WTC11 (cell line): ENCODE measurements around the gene CNPY1. TPM values are rescaled to one million over a fixed set of nuclear protein-coding genes. Genes with fewer than 3 reads are reported as not detected.

Experiments
- ATAC-seq: fragments of 200-7000 bp; cut with Tn5 transposase; 2 replicates; pipeline ENCODE4 v1.10.0; 2021; ENCODE audit warnings: mild to moderate bottlenecking, moderate library complexity
- CTCF ChIA-PET: fragments of 300-600 bp; sonication (Branson Sonifier 250); formaldehyde crosslinking; loops from one replicate; lab custom pipeline; 2021; ENCODE audit warnings: antibody characterized with exemption; lab: Charles Lee
- POLR2A ChIA-PET: fragments of 350-600 bp; sonication (Branson Sonifier 250); formaldehyde crosslinking; loops from one replicate; lab custom pipeline; 2021; ENCODE audit warnings: antibody characterized with exemption; lab: Charles Lee
- DNase-seq: peaks from one replicate; pipeline ENCODE4 v3.0.0; 2021; ENCODE audit warnings: low spot score
- H3K27ac Mint-ChIP-seq: 2 replicates; pipeline ENCODE4 v1.8.0; 2021; ENCODE audit warnings: mixed read lengths
- H3K27me3 Mint-ChIP-seq: 2 replicates; pipeline ENCODE4 v1.8.0; 2021; ENCODE audit warnings: low read depth, mild to moderate bottlenecking, moderate library complexity, mixed read lengths
- H3K36me3 Mint-ChIP-seq: 2 replicates; pipeline ENCODE4 v1.8.0; 2021; ENCODE audit warnings: mixed read lengths
- H3K4me1 Mint-ChIP-seq: 2 replicates; pipeline ENCODE4 v1.8.0; 2022; ENCODE audit warnings: mixed read lengths
- H3K4me3 Mint-ChIP-seq: 2 replicates; pipeline ENCODE4 v1.8.0; 2021; ENCODE audit warnings: mild to moderate bottlenecking, moderate library complexity, mixed read lengths
- H3K9me3 Mint-ChIP-seq: 2 replicates; pipeline ENCODE4 v1.8.0; 2021; ENCODE audit warnings: mixed read lengths
- CREB1 ChIP-seq: sonication (generic); formaldehyde crosslinking; IDR thresholded peaks from 2 replicates; pipeline ENCODE4 v1.8.0; 2023; ENCODE audit warnings: mild to moderate bottlenecking, missing genetic modification reagents
- EMX1 ChIP-seq: fragments of 250-450 bp; sonication (Bioruptor Pico); IDR thresholded peaks from 2 replicates; pipeline ENCODE4 v1.8.0; 2021; ENCODE audit warnings: mild to moderate bottlenecking
- FOXJ3 ChIP-seq: sonication (generic); formaldehyde crosslinking; IDR thresholded peaks from 2 replicates; pipeline ENCODE4 v1.9.0; 2021; ENCODE audit warnings: missing genetic modification reagents, mild to moderate bottlenecking, borderline replicate concordance
- FOXP1 ChIP-seq: sonication (generic); formaldehyde crosslinking; IDR thresholded peaks from 2 replicates; pipeline ENCODE4 v1.8.0; 2022; ENCODE audit warnings: missing genetic modification reagents, mild to moderate bottlenecking, moderate library complexity, borderline replicate concordance
- GABPB1 ChIP-seq: sonication (generic); formaldehyde crosslinking; IDR thresholded peaks from 2 replicates; pipeline ENCODE4 v1.8.1; 2023; ENCODE audit warnings: mild to moderate bottlenecking, missing genetic modification reagents
- JAZF1 ChIP-seq: fragments of 250-450 bp; sonication (Bioruptor Pico); IDR thresholded peaks from 2 replicates; pipeline ENCODE4 v1.9.0; 2021; ENCODE audit warnings: moderate library complexity, mild to moderate bottlenecking, inconsistent platforms
- MXD4 ChIP-seq: fragments of 250-450 bp; sonication (Bioruptor Pico); IDR thresholded peaks from 2 replicates; pipeline ENCODE4 v1.8.0; 2021; ENCODE audit warnings: mild to moderate bottlenecking, moderate library complexity, borderline replicate concordance
- NFATC4 ChIP-seq: fragments of 250-450 bp; sonication (Bioruptor Pico); IDR thresholded peaks from 2 replicates; pipeline ENCODE4 v1.9.0; 2021; ENCODE audit warnings: mild to moderate bottlenecking
- NFE2L1 ChIP-seq: sonication (generic); formaldehyde crosslinking; IDR thresholded peaks from 2 replicates; pipeline ENCODE4 v1.8.1; 2023; ENCODE audit warnings: missing genetic modification reagents
- NR3C1 ChIP-seq: sonication (generic); formaldehyde crosslinking; conservative IDR thresholded peaks from 2 replicates; pipeline ENCODE4 v1.8.1; 2023; ENCODE audit warnings: low read depth, mild to moderate bottlenecking, missing genetic modification reagents
- PRRX2 ChIP-seq: fragments of 250-450 bp; sonication (Bioruptor Pico); IDR thresholded peaks from 2 replicates; pipeline ENCODE4 v1.8.0; 2021; ENCODE audit warnings: mild to moderate bottlenecking
- RORB ChIP-seq: fragments of 250-450 bp; sonication (Bioruptor Pico); IDR thresholded peaks from 2 replicates; pipeline ENCODE4 v1.9.0; 2021; ENCODE audit warnings: mild to moderate bottlenecking
- SMAD3 ChIP-seq: sonication (generic); formaldehyde crosslinking; IDR thresholded peaks from 2 replicates; pipeline ENCODE4 v1.8.0; 2022; ENCODE audit warnings: missing genetic modification reagents, mild to moderate bottlenecking, borderline replicate concordance
- SOX15 ChIP-seq: fragments of 250-450 bp; sonication (Bioruptor Pico); IDR thresholded peaks from 2 replicates; pipeline ENCODE4 v1.9.0; 2021; ENCODE audit warnings: mild to moderate bottlenecking
- SP1 ChIP-seq: sonication (generic); formaldehyde crosslinking; conservative IDR thresholded peaks from 2 replicates; pipeline ENCODE4 v1.8.1; 2022; ENCODE audit warnings: missing genetic modification reagents
- ZNF138 ChIP-seq: sonication (generic); formaldehyde crosslinking; conservative IDR thresholded peaks from 2 replicates; pipeline ENCODE4 v1.8.1; 2022; ENCODE audit warnings: mild to moderate bottlenecking, moderate library complexity, missing genetic modification reagents
- ZNF263 ChIP-seq: sonication (generic); formaldehyde crosslinking; IDR thresholded peaks from 2 replicates; pipeline ENCODE4 v1.8.1; 2022; ENCODE audit warnings: low read depth, mild to moderate bottlenecking, moderate library complexity, missing genetic modification reagents
- ZNF396 ChIP-seq: fragments of 250-450 bp; sonication (Bioruptor Pico); IDR thresholded peaks from 2 replicates; pipeline ENCODE4 v1.8.0; 2021; ENCODE audit warnings: mild to moderate bottlenecking, moderate library complexity, borderline replicate concordance
- ZNF671 ChIP-seq: fragments of 250-450 bp; sonication (Bioruptor Pico); IDR thresholded peaks from 2 replicates; pipeline ENCODE4 v1.8.0; 2021; ENCODE audit warnings: mild to moderate bottlenecking
- total RNA-seq: library from RNA; stranded (reverse); gene quantifications from 3 replicates; pipeline ENCODE4 v1.2.3, GENCODE V29; 2021
- TF ChIP-seq, protein P1 (sequence below): sonication (generic); formaldehyde crosslinking; IDR thresholded peaks from 2 replicates; pipeline ENCODE4 v1.8.1; 2022; ENCODE audit warnings: missing genetic modification reagents, borderline replicate concordance
- TF ChIP-seq, protein P2 (sequence below): sonication (generic); formaldehyde crosslinking; IDR thresholded peaks from 2 replicates; pipeline ENCODE4 v1.8.1; 2022; ENCODE audit warnings: mild to moderate bottlenecking, missing genetic modification reagents, moderate library complexity, borderline replicate concordance
- TF ChIP-seq, protein P3 (sequence below): sonication (generic); formaldehyde crosslinking; IDR thresholded peaks from 2 replicates; pipeline ENCODE4 v1.8.0; 2022; ENCODE audit warnings: mild to moderate bottlenecking, missing genetic modification reagents
- TF ChIP-seq, protein P4 (sequence below): fragments of 250-450 bp; sonication (Bioruptor Pico); IDR thresholded peaks from 2 replicates; pipeline ENCODE4 v1.9.0; 2021; ENCODE audit warnings: moderate library complexity, mild to moderate bottlenecking, inconsistent platforms, borderline replicate concordance
- TF ChIP-seq, protein P5 (sequence below): fragments of 250-450 bp; sonication (Bioruptor Pico); IDR thresholded peaks from 2 replicates; pipeline ENCODE4 v2.1.2; 2022; ENCODE audit warnings: mild to moderate bottlenecking, moderate library complexity
- TF ChIP-seq, protein P6 (sequence below): sonication (generic); formaldehyde crosslinking; IDR thresholded peaks from 2 replicates; pipeline ENCODE4 v1.8.1; 2023; ENCODE audit warnings: mild to moderate bottlenecking, missing genetic modification reagents, moderate library complexity

Gene CNPY1
- total RNA-seq, 1 experiment from 2014 or later, result 0.09 TPM

DNA sequence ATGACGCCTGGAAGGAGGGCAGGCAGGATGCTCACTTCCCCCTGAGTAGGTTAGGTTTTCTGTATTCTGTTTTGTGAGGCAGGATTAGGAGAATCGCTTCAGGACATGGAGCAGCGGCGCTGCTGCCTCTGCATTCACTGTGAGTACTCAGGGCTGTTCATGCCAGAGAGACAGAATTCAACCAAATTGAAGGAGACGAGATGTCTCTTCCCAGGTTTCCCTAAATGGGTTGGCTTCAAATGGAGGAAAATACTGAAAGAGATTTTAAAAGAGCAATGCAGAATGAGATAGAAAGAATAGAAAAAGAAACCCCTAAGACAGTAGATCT lies 21.9 kb upstream of the CNPY1 start (continued):
- no peak for TF ChIP-seq ZNF671 (CRISPR knock-in tag)

DNA sequence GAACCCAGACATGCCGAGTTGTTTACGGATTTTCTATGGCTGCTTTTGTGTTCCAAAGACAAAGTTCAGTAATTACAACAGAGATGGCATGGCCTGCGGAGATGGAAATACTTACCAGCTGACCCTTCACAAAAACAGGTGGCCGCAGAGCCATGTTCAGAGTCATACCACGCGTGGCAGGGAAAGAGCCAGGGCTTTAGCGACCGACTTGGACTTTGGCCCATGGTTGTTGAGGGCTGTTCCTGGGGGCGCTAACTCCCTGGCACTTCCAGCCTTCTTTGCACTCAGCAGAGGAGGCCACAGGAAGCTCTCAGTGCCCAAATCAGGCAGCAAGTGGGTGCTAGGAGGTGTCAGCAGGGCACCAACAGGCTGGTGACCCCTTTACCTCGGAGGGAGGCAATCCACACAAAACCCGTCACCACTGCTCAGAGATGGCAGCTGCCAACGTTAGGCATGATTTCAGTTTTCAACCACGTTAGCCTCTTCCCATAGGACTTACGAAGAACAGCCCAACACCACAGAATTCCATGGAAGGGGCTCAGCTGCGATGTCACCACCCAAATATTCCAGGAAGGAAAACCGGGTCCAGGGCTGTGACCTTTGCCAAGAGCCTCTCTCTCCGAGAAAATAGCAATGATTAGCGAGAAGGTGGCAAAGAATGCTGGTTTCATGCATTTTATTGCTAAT lies 21.4 kb upstream of the CNPY1 start:
- H3K36me3 Mint-ChIP-seq, result no peaks in the 10 kb centered on the region
- no peak overlapping the region for H3K27ac Mint-ChIP-seq
- ChIA-PET POLR2A (no interaction called here), CTCF (interaction anchor here (0.5 to 1.1 kb wide), 2 partner anchors 31 to 227 kb away, joined by 3 to 7 read pairs; no protein-coding TSS in a partner anchor)
- ATAC-seq, result no peak
- peaks cover 15% of the 10 kb centered on the region for H3K4me1 Mint-ChIP-seq
- TF ChIP-seq SP1, result no peak
- no peak for TF ChIP-seq NR3C1
- no peak for TF ChIP-seq RORB (CRISPR knock-in tag)
- TF ChIP-seq, protein P1, sequence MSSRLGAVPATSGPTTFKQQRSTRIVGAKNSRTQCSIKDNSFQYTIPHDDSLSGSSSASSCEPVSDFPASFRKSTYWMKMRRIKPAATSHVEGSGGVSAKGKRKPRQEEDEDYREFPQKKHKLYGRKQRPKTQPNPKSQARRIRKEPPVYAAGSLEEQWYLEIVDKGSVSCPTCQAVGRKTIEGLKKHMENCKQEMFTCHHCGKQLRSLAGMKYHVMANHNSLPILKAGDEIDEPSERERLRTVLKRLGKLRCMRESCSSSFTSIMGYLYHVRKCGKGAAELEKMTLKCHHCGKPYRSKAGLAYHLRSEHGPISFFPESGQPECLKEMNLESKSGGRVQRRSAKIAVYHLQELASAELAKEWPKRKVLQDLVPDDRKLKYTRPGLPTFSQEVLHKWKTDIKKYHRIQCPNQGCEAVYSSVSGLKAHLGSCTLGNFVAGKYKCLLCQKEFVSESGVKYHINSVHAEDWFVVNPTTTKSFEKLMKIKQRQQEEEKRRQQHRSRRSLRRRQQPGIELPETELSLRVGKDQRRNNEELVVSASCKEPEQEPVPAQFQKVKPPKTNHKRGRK (CRISPR knock-in tag), result no peak
- TF ChIP-seq, protein P2, sequence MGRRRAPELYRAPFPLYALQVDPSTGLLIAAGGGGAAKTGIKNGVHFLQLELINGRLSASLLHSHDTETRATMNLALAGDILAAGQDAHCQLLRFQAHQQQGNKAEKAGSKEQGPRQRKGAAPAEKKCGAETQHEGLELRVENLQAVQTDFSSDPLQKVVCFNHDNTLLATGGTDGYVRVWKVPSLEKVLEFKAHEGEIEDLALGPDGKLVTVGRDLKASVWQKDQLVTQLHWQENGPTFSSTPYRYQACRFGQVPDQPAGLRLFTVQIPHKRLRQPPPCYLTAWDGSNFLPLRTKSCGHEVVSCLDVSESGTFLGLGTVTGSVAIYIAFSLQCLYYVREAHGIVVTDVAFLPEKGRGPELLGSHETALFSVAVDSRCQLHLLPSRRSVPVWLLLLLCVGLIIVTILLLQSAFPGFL (CRISPR knock-in tag), result no peak
- no peak for TF ChIP-seq SMAD3
- no peak for TF ChIP-seq MXD4 (CRISPR knock-in tag)
- TF ChIP-seq EMX1 (CRISPR knock-in tag), result no peak
- no peak for TF ChIP-seq NFATC4
- TF ChIP-seq, protein P3, sequence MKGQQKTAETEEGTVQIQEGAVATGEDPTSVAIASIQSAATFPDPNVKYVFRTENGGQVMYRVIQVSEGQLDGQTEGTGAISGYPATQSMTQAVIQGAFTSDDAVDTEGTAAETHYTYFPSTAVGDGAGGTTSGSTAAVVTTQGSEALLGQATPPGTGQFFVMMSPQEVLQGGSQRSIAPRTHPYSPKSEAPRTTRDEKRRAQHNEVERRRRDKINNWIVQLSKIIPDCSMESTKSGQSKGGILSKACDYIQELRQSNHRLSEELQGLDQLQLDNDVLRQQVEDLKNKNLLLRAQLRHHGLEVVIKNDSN (CRISPR knock-in tag), result no peak
- no peak for TF ChIP-seq PRRX2 (CRISPR knock-in tag)
- no peak for TF ChIP-seq CREB1 (CRISPR knock-in tag)
- TF ChIP-seq, protein P4, sequence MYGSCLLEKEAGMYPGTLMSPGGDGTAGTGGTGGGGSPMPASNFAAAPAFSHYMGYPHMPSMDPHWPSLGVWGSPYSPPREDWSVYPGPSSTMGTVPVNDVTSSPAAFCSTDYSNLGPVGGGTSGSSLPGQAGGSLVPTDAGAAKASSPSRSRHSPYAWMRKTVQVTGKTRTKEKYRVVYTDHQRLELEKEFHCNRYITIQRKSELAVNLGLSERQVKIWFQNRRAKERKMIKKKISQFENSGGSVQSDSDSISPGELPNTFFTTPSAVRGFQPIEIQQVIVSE (CRISPR knock-in tag), result no peak
- TF ChIP-seq NFE2L1 (CRISPR knock-in tag), result no peak
- no peak for TF ChIP-seq ZNF396 (CRISPR knock-in tag)
- no peak for TF ChIP-seq FOXP1 (CRISPR knock-in tag)
- no peak for TF ChIP-seq GABPB1 (CRISPR knock-in tag)
- H3K4me3 Mint-ChIP-seq, result no peak overlapping the region
- no peaks in the 10 kb centered on the region for H3K9me3 Mint-ChIP-seq
- no peak for DNase-seq
- H3K27me3 Mint-ChIP-seq, result no peaks in the 10 kb centered on the region; the same call in 1 of the 2 replicates

DNA sequence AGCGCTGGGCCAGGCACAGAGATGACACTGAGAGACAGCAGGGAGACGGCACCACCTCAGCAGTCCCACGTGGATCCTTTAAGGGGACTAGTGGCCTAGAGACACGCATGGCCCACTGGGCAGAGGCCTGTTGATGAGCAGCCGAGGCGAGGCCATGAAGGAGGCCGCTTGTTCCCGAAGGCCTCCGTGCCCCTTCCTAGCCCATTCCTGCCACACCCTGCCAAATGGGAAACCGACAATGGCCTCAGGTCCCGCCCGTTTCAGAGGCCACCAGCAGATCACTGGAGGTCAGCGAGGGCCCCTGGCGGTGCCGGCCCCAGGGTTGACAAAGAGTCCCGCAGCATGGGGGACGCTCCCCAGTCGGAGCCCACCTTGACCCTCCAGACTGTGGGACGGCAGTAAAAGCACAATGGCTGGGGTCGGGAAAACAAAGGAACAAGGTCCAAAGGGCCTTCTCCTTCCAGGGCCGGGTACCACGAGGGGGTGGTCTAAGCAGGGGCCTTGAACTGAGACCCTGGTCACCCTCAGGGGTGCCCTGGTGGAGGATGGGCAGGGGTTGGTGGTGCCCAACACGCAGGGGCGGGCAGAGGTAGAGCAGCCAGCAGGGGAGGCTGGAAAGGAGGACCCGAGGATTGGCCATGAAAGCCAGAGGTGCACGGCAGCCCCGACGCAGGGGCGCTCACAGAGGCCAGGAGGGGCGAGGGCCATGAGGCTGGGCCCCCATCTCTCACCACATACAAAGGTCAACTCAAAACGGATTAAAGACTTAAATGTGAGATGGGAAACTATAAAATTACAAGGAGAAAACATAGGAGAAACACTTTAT lies 19.9 kb upstream of the CNPY1 start:
- Mint-ChIP-seq H3K4me3 (no peak overlapping the region), H3K36me3 (no peaks in the 10 kb centered on the region), H3K4me1 (peaks cover 10% of the 10 kb centered on the region), H3K9me3 (no peaks in the 10 kb centered on the region), H3K27me3 (no peaks in the 10 kb centered on the region; the same call in 1 of the 2 replicates), H3K27ac (no peak overlapping the region)
- DNase-seq (no peak), ATAC-seq (no peak)
- CTCF ChIA-PET, result no interaction called here
- POLR2A ChIA-PET, result no interaction called here
- TF ChIP-seq, protein P5, sequence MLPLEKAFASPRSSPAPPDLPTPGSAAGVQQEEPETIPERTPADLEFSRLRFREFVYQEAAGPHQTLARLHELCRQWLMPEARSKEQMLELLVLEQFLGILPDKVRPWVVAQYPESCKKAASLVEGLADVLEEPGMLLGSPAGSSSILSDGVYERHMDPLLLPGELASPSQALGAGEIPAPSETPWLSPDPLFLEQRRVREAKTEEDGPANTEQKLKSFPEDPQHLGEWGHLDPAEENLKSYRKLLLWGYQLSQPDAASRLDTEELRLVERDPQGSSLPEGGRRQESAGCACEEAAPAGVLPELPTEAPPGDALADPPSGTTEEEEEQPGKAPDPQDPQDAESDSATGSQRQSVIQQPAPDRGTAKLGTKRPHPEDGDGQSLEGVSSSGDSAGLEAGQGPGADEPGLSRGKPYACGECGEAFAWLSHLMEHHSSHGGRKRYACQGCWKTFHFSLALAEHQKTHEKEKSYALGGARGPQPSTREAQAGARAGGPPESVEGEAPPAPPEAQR (CRISPR knock-in tag), result no peak
- TF ChIP-seq JAZF1 (no peak), NFATC4 (no peak), SOX15 (CRISPR knock-in tag) (no peak), ZNF263 (CRISPR knock-in tag) (no peak), FOXJ3 (CRISPR knock-in tag) (no peak), ZNF138 (no peak)
- TF ChIP-seq, protein P1 (CRISPR knock-in tag), result no peak
- TF ChIP-seq, protein P6, sequence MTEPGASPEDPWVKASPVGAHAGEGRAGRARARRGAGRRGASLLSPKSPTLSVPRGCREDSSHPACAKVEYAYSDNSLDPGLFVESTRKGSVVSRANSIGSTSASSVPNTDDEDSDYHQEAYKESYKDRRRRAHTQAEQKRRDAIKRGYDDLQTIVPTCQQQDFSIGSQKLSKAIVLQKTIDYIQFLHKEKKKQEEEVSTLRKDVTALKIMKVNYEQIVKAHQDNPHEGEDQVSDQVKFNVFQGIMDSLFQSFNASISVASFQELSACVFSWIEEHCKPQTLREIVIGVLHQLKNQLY, result no peak
